Measurements from ENCODE around the gene GOSR2.

- TF ChIP-seq POLR2A (IDR thresholded peaks at IDR 0.05; ENCODE audit: control extremely low read depth in 1 of 2, low read depth in 2 of 2, low read length in 2 of 2) (no peak), RNF2 (IDR thresholded peaks at IDR 0.05; ENCODE audit: borderline replicate concordance, low read depth, low read length, missing control alignments, poor library complexity, severe bottlenecking) (no peak), POLR2AphosphoS5 (IDR thresholded peaks at IDR 0.05; ENCODE audit: low read depth, low read length) (no peak), CTCF (IDR thresholded peaks at IDR 0.05; ENCODE audit: control extremely low read depth in 1 of 3, insufficient read depth in 1 of 3, low read depth in 1 of 3, low read length in 3 of 3) (no peak), EZH2 (IDR thresholded peaks at IDR 0.05; ENCODE audit: low read depth, low read length, severe bottlenecking) (no peak), ATF3 (IDR thresholded peaks at IDR 0.05; ENCODE audit: insufficient read depth, low read depth, low read length) (no peak), EP300 (IDR thresholded peaks at IDR 0.05; ENCODE audit: borderline replicate concordance in 1 of 2, low read depth in 2 of 2, low read length in 2 of 2) (no peak)
These were observed 51.1 kb downstream of the GOSR2 start for GRCh38 chr17:46974086-46974485.
